Body of pancreas (tissue), 4 donors: Measurements from ENCODE around the gene CXCR6.

ENCODE experiments used
- CTCF ChIP-seq, 7 experiments: fragments of 450-650 bp in 4 of 7; fragments of 200-600 bp in 3 of 7; sonication (generic) in 3 of 7; IDR thresholded peaks; one replicate each; pipeline ENCODE4 v1.5.1; 2016 to 2019; ENCODE audit warnings: antibody characterized with exemption in 7 of 7
- POLR2A ChIP-seq, 3 donors: fragments of 450-650 bp; IDR thresholded peaks; one replicate each; pipeline ENCODE4 v1.6.1; 2016; ENCODE audit warnings: antibody characterized with exemption in 3 of 3, mild to moderate bottlenecking in 2 of 3

- no peak for TF ChIP-seq CTCF (IDR thresholded peaks at IDR 0.05)
- TF ChIP-seq POLR2A (IDR thresholded peaks at IDR 0.05) = no peak
These were observed 46.3 kb upstream of the CXCR6 start for GRCh38 chr3:45896956-45897355.
